ENCODE results near the gene CNGA1. TPM values are rescaled to one million over a fixed set of nuclear protein-coding genes. Genes with fewer than 3 reads are reported as not detected.

Gene CNGA1
- total RNA-seq, 5 donors from 2014 or later (not counting 1 experiment from before 2014, with no cell fraction given) = 0.54 TPM; not detected in 4

GRCh38 chr4:48033825-48034413 lies 17.4 kb upstream of the CNGA1 start:
- no CpG with 5 or more reads among the region's 1 CpG for WGBS (ENCODE audit: insufficient coverage)

GRCh38 chr4:48033412-48033811 lies 16.9 kb upstream of the CNGA1 start:
- no peaks in the 10 kb centered on the region for H3K27me3 Mint-ChIP-seq
- H3K36me3 Mint-ChIP-seq = no peaks in the 10 kb centered on the region
- POLR2A ChIA-PET = interaction anchor here (0.6 to 0.7 kb wide), 3 partner anchors 14 to 119 kb away, joined by 3 to 4 read pairs (median 3); partner anchors contain the start of gene NFXL1 (in 1 of the 2)
- no peaks in the 10 kb centered on the region for H3K9me3 ChIP-seq
- H3K9me3 Mint-ChIP-seq = no peaks in the 10 kb centered on the region
- no peak overlapping the region for H3K4me3 ChIP-seq (ENCODE audit: control insufficient read depth in 1 of 2, extremely low read depth in 1 of 2, low read length in 1 of 2)
- H3K36me3 ChIP-seq (ENCODE audit: control insufficient read depth in 2 of 2, extremely low read depth in 1 of 2, insufficient read depth in 1 of 2, low read length in 1 of 2) = no peaks in the 10 kb centered on the region
- CTCF ChIA-PET = interaction anchor here (0.5 to 5.0 kb wide), 16 partner anchors 11 to 159 kb away, joined by 3 to 46 read pairs (median 6); no protein-coding TSS in a partner anchor
- ATAC-seq (replicated peaks in 1 of 4) (no peak), DNase-seq (no peak)
- H3K4me1 ChIP-seq (ENCODE audit: control insufficient read depth in 1 of 2, extremely low read depth in 1 of 2, insufficient read depth in 2 of 2, low read length in 2 of 2) = peaks cover 0 to 4% of the 10 kb centered on the region in 2 experiments
- H3K27ac ChIP-seq (ENCODE audit: low read length) = no peak overlapping the region
- H3K27ac Mint-ChIP-seq = no peak overlapping the region
- H3K4me3 Mint-ChIP-seq = no peak overlapping the region
- H3K4me1 Mint-ChIP-seq = peaks cover 6 to 23% (median 12%) of the 10 kb centered on the region in 3 donors
- no peaks in the 10 kb centered on the region for H3K27me3 ChIP-seq (replicated peaks in 1 of 2; ENCODE audit: control insufficient read depth in 2 of 2, extremely low read depth in 1 of 2, insufficient read depth in 2 of 2, low read length in 1 of 2)

More at GRCh38 chr4:48033825-48034413, 17.4 kb upstream of the CNGA1 start:
- no peaks in the 10 kb centered on the region for H3K27me3 Mint-ChIP-seq
- H3K4me1 Mint-ChIP-seq = peaks cover 6 to 20% (median 12%) of the 10 kb centered on the region in 3 donors
- POLR2A ChIA-PET = interaction anchor here (0.6 to 0.7 kb wide), 5 partner anchors 14 to 808 kb away, joined by 3 to 4 read pairs (median 3); partner anchors contain the start of gene NFXL1 (in 1 of the 2)
- H3K4me3 Mint-ChIP-seq = no peak overlapping the region
- H3K4me1 ChIP-seq (ENCODE audit: control insufficient read depth in 1 of 2, extremely low read depth in 1 of 2, insufficient read depth in 2 of 2, low read length in 2 of 2) = peaks cover 0 to 4% of the 10 kb centered on the region in 2 experiments
- no peaks in the 10 kb centered on the region for H3K36me3 Mint-ChIP-seq
- no peak overlapping the region for H3K27ac Mint-ChIP-seq
- CTCF ChIA-PET = interaction anchor here (0.5 to 5.0 kb wide), 23 partner anchors 10 to 159 kb away, joined by 3 to 46 read pairs (median 5); no protein-coding TSS in a partner anchor
- DNase-seq (peak in 34 of 35 experiments; percentile 28 to 74 (median 53)), ATAC-seq (replicated peaks in 1 of 4) (peak; percentile 75 to 85 (median 82))
- no peaks in the 10 kb centered on the region for H3K27me3 ChIP-seq (replicated peaks in 1 of 2; ENCODE audit: control insufficient read depth in 2 of 2, extremely low read depth in 1 of 2, insufficient read depth in 2 of 2, low read length in 1 of 2)
- H3K27ac ChIP-seq (ENCODE audit: low read length) = no peak overlapping the region
- no peaks in the 10 kb centered on the region for H3K36me3 ChIP-seq (ENCODE audit: control insufficient read depth in 2 of 2, extremely low read depth in 1 of 2, insufficient read depth in 1 of 2, low read length in 1 of 2)
- no peaks in the 10 kb centered on the region for H3K9me3 Mint-ChIP-seq
- no peaks in the 10 kb centered on the region for H3K9me3 ChIP-seq
- no peak overlapping the region for H3K4me3 ChIP-seq (ENCODE audit: control insufficient read depth in 1 of 2, extremely low read depth in 1 of 2, low read length in 1 of 2)

GRCh38 chr4:48032721-48033120 lies 16.2 kb upstream of the CNGA1 start:
- Histone ChIP-seq H3K4me3 (ENCODE audit: control insufficient read depth in 1 of 2, extremely low read depth in 1 of 2, low read length in 1 of 2) (no peak overlapping the region), H3K4me1 (ENCODE audit: control insufficient read depth in 1 of 2, extremely low read depth in 1 of 2, insufficient read depth in 2 of 2, low read length in 2 of 2) (peaks cover 0 to 4% of the 10 kb centered on the region in 2 experiments), H3K9me3 (no peaks in the 10 kb centered on the region), H3K36me3 (ENCODE audit: control insufficient read depth in 2 of 2, extremely low read depth in 1 of 2, insufficient read depth in 1 of 2, low read length in 1 of 2) (no peaks in the 10 kb centered on the region), H3K27ac (ENCODE audit: low read length) (no peak overlapping the region), H3K27me3 (replicated peaks in 1 of 2; ENCODE audit: control insufficient read depth in 2 of 2, extremely low read depth in 1 of 2, insufficient read depth in 2 of 2, low read length in 1 of 2) (no peaks in the 10 kb centered on the region)
- H3K36me3 Mint-ChIP-seq = no peaks in the 10 kb centered on the region
- DNase-seq = no peak
- H3K9me3 Mint-ChIP-seq = no peaks in the 10 kb centered on the region
- H3K27ac Mint-ChIP-seq = no peak overlapping the region
- ChIA-PET CTCF (interaction anchor here (0.6 to 5.0 kb wide), 15 partner anchors 9 to 153 kb away, joined by 3 to 46 read pairs (median 4); no protein-coding TSS in a partner anchor), POLR2A (no interaction called here)
- no peak for ATAC-seq (replicated peaks in 1 of 4)
- H3K27me3 Mint-ChIP-seq = no peaks in the 10 kb centered on the region
- H3K4me1 Mint-ChIP-seq = peaks cover 6 to 24% (median 12%) of the 10 kb centered on the region in 3 donors
- H3K4me3 Mint-ChIP-seq = no peak overlapping the region

GRCh38 chr4:48031802-48032525 lies 15.5 kb upstream of the CNGA1 start:
- ChIA-PET CTCF (interaction anchor here (0.7 to 5.0 kb wide), 14 partner anchors 9 to 109 kb away, joined by 3 to 46 read pairs (median 4); no protein-coding TSS in a partner anchor), POLR2A (no interaction called here)
- no peak overlapping the region for H3K27ac Mint-ChIP-seq
- H3K27ac ChIP-seq (ENCODE audit: low read length) = no peak overlapping the region
- H3K36me3 ChIP-seq (ENCODE audit: control insufficient read depth in 2 of 2, extremely low read depth in 1 of 2, insufficient read depth in 1 of 2, low read length in 1 of 2) = no peaks in the 10 kb centered on the region
- no peaks in the 10 kb centered on the region for H3K9me3 Mint-ChIP-seq
- H3K4me3 Mint-ChIP-seq = no peak overlapping the region
- H3K4me3 ChIP-seq (ENCODE audit: control insufficient read depth in 1 of 2, extremely low read depth in 1 of 2, low read length in 1 of 2) = no peak overlapping the region
- H3K27me3 Mint-ChIP-seq = no peaks in the 10 kb centered on the region
- H3K9me3 ChIP-seq = no peaks in the 10 kb centered on the region
- peaks cover 5 to 23% (median 9%) of the 10 kb centered on the region in 3 donors for H3K4me1 Mint-ChIP-seq
- H3K27me3 ChIP-seq (replicated peaks in 1 of 2; ENCODE audit: control insufficient read depth in 2 of 2, extremely low read depth in 1 of 2, insufficient read depth in 2 of 2, low read length in 1 of 2) = no peaks in the 10 kb centered on the region
- H3K4me1 ChIP-seq (ENCODE audit: control insufficient read depth in 1 of 2, extremely low read depth in 1 of 2, insufficient read depth in 2 of 2, low read length in 2 of 2) = peaks cover 0 to 4% of the 10 kb centered on the region in 2 experiments
- no peaks in the 10 kb centered on the region for H3K36me3 Mint-ChIP-seq
- 100% methylated on average over 2 of the region's 12 CpGs for WGBS (ENCODE audit: insufficient coverage)
- DNase-seq (no peak), ATAC-seq (replicated peaks in 1 of 4) (no peak)

- no peak overlapping the region for H3K4me3 ChIP-seq (ENCODE audit: control insufficient read depth in 1 of 2, extremely low read depth in 1 of 2, low read length in 1 of 2)
- WGBS (ENCODE audit: insufficient coverage) = no CpG with 5 or more reads among the region's 3 CpGs
- Mint-ChIP-seq H3K36me3 (no peaks in the 10 kb centered on the region), H3K4me1 (peaks cover 1 to 11% (median 6%) of the 10 kb centered on the region in 3 donors), H3K4me3 (no peak overlapping the region), H3K27me3 (peaks cover 0 to 3% of the 10 kb centered on the region in 2 donors), H3K27ac (no peak overlapping the region), H3K9me3 (no peaks in the 10 kb centered on the region)
- DNase-seq (no peak), ATAC-seq (replicated peaks in 1 of 4) (no peak)
- no peaks in the 10 kb centered on the region for H3K9me3 ChIP-seq
- POLR2A ChIA-PET = no interaction called here
- H3K27me3 ChIP-seq (replicated peaks in 1 of 2; ENCODE audit: control insufficient read depth in 2 of 2, extremely low read depth in 1 of 2, insufficient read depth in 2 of 2, low read length in 1 of 2) = no peaks in the 10 kb centered on the region
- CTCF ChIA-PET = interaction anchor here (0.6 to 4.9 kb wide), 4 partner anchors 12 to 187 kb away, joined by 3 to 46 read pairs (median 4); no protein-coding TSS in a partner anchor
- H3K4me1 ChIP-seq (ENCODE audit: control insufficient read depth in 1 of 2, extremely low read depth in 1 of 2, insufficient read depth in 2 of 2, low read length in 2 of 2) = peaks cover 0 to 4% of the 10 kb centered on the region in 2 experiments
- no peak overlapping the region for H3K27ac ChIP-seq (ENCODE audit: low read length)
- no peaks in the 10 kb centered on the region for H3K36me3 ChIP-seq (ENCODE audit: control insufficient read depth in 2 of 2, extremely low read depth in 1 of 2, insufficient read depth in 1 of 2, low read length in 1 of 2)
These were observed 14.0 kb upstream of the CNGA1 start for GRCh38 chr4:48030470-48030869.

GRCh38 chr4:48028696-48029095 lies 12.2 kb upstream of the CNGA1 start:
- H3K36me3 Mint-ChIP-seq = no peaks in the 10 kb centered on the region
- Histone ChIP-seq H3K9me3 (no peaks in the 10 kb centered on the region), H3K4me3 (ENCODE audit: control insufficient read depth in 1 of 2, extremely low read depth in 1 of 2, low read length in 1 of 2) (no peak overlapping the region), H3K27me3 (replicated peaks in 1 of 2; ENCODE audit: control insufficient read depth in 2 of 2, extremely low read depth in 1 of 2, insufficient read depth in 2 of 2, low read length in 1 of 2) (peaks cover 0 to 9% of the 10 kb centered on the region in 2 experiments), H3K27ac (ENCODE audit: low read length) (no peak overlapping the region), H3K4me1 (ENCODE audit: control insufficient read depth in 1 of 2, extremely low read depth in 1 of 2, insufficient read depth in 2 of 2, low read length in 2 of 2) (no peaks in the 10 kb centered on the region), H3K36me3 (ENCODE audit: control insufficient read depth in 2 of 2, extremely low read depth in 1 of 2, insufficient read depth in 1 of 2, low read length in 1 of 2) (no peaks in the 10 kb centered on the region)
- no peak overlapping the region for H3K4me3 Mint-ChIP-seq
- H3K9me3 Mint-ChIP-seq = no peaks in the 10 kb centered on the region
- H3K27ac Mint-ChIP-seq = no peak overlapping the region
- H3K4me1 Mint-ChIP-seq = peaks cover 0 to 5% (median 2%) of the 10 kb centered on the region in 3 donors
- ChIA-PET CTCF (no interaction called here), POLR2A (no interaction called here)
- DNase-seq (no peak), ATAC-seq (replicated peaks in 1 of 4) (no peak)
- H3K27me3 Mint-ChIP-seq = peaks cover 4 to 11% of the 10 kb centered on the region in 2 donors
- no CpG with 5 or more reads among the region's 2 CpGs for WGBS (ENCODE audit: insufficient coverage)
